ENCODE data around the gene MEIKIN. TPM values are rescaled to one million over a fixed set of nuclear protein-coding genes. Genes with fewer than 3 reads are reported as not detected.

MEIKIN gene
- total and polyA plus RNA-seq, 4 donors, result 0.42 to 0.51 TPM; not detected in 2

GRCh38 chr5:131959136-131959535 lies 13.7 kb upstream of the MEIKIN start:
- no peak for TF ChIP-seq RAD21 (IDR thresholded peaks at IDR 0.05)
- TF ChIP-seq RXRA (IDR thresholded peaks at IDR 0.05), result no peak
- no peak for TF ChIP-seq EGR1 (IDR thresholded peaks at IDR 0.05; ENCODE audit: low read depth in 2 of 2)
- no peak for TF ChIP-seq YY1 (IDR thresholded peaks at IDR 0.05)
- TF ChIP-seq, protein P1, sequence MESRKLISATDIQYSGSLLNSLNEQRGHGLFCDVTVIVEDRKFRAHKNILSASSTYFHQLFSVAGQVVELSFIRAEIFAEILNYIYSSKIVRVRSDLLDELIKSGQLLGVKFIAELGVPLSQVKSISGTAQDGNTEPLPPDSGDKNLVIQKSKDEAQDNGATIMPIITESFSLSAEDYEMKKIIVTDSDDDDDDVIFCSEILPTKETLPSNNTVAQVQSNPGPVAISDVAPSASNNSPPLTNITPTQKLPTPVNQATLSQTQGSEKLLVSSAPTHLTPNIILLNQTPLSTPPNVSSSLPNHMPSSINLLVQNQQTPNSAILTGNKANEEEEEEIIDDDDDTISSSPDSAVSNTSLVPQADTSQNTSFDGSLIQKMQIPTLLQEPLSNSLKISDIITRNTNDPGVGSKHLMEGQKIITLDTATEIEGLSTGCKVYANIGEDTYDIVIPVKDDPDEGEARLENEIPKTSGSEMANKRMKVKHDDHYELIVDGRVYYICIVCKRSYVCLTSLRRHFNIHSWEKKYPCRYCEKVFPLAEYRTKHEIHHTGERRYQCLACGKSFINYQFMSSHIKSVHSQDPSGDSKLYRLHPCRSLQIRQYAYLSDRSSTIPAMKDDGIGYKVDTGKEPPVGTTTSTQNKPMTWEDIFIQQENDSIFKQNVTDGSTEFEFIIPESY (IDR thresholded peaks at IDR 0.05), result no peak
- TF ChIP-seq GABPA (IDR thresholded peaks at IDR 0.05 in 1 of 2, conservative IDR thresholded peaks at IDR 0.05 in 1 of 2), result no peak
- no peak for TF ChIP-seq TAF1 (conservative IDR thresholded peaks at IDR 0.05)
- no peak for TF ChIP-seq FOXA1 (IDR thresholded peaks at IDR 0.05)
- TF ChIP-seq NR2F2 (IDR thresholded peaks at IDR 0.05), result no peak
- TF ChIP-seq ATF3 (IDR thresholded peaks at IDR 0.05), result no peak
- no peak for TF ChIP-seq JUND (IDR thresholded peaks at IDR 0.05)
- TF ChIP-seq, protein P2, sequence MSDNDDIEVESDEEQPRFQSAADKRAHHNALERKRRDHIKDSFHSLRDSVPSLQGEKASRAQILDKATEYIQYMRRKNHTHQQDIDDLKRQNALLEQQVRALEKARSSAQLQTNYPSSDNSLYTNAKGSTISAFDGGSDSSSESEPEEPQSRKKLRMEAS (IDR thresholded peaks at IDR 0.05), result no peak
- TF ChIP-seq SP1 (IDR thresholded peaks at IDR 0.05), result no peak
- no peak for TF ChIP-seq FOXA2 (IDR thresholded peaks at IDR 0.05)
- TF ChIP-seq HNF4A (conservative IDR thresholded peaks at IDR 0.05), result no peak
- TF ChIP-seq HNF4G (IDR thresholded peaks at IDR 0.05), result no peak
- no peak for TF ChIP-seq REST (IDR thresholded peaks at IDR 0.05)
- 93% methylated on average over 5 of the region's 5 CpGs for WGBS

DNA sequence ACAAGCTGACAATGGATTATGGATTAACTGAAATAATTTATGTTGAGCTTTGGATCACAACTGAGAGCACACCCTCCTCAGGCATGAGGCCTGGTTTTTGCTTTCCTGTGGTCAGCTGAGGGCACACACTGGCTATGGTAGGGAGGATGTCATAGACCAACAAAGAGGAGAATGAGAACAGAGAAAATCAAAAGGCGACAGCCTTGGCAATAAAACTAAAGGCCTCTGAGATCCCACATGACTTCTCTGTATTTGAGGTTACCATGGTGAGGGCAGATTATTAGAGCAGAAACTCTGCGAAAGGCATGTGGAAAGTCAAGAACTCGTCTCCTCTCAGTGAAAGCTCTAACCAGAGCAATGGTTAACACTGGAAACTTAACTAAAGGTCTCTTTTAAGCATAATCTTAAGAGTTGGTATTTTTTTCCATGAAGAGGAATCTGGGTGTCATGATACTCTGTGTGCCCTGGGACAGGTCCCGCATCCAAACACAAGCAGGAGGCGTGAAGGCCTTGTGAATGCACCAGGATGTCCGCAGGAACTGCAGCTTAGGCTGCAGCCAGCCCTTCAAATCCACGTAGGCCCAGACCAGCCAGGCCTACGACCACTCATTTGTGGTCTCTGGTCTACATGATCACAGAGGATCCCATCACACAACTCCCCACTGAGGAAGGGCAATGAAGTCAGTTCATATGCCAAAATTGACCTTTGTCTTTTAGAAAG lies 12.4 kb upstream of the MEIKIN start:
- no peak for TF ChIP-seq EGR1 (IDR thresholded peaks at IDR 0.05; ENCODE audit: low read depth in 2 of 2)
- no peak for TF ChIP-seq RAD21 (IDR thresholded peaks at IDR 0.05)
- no peak for TF ChIP-seq ATF3 (IDR thresholded peaks at IDR 0.05)
- TF ChIP-seq TAF1 (conservative IDR thresholded peaks at IDR 0.05), result no peak
- no peak for TF ChIP-seq YY1 (IDR thresholded peaks at IDR 0.05)
- no peak for TF ChIP-seq HNF4A (conservative IDR thresholded peaks at IDR 0.05)
- H3K4me3 ChIP-seq (ENCODE audit: low read depth in 1 of 3, low read length in 3 of 3), result no peak overlapping the region
- no peaks in the 10 kb centered on the region for H3K9me3 ChIP-seq (ENCODE audit: control insufficient read depth in 4 of 4, low read length in 3 of 4)
- no peak for DNase-seq (ENCODE audit: low spot score)
- H3K27ac ChIP-seq (ENCODE audit: low read depth in 1 of 2, low read length in 2 of 2), result no peak overlapping the region
- no peaks in the 10 kb centered on the region for H3K36me3 ChIP-seq (ENCODE audit: control insufficient read depth in 4 of 4, insufficient read depth in 3 of 4, low read depth in 1 of 4, low read length in 3 of 4)
- no peaks in the 10 kb centered on the region for H3K4me1 ChIP-seq (ENCODE audit: control insufficient read depth in 4 of 4, insufficient read depth in 4 of 4, low read length in 3 of 4)
- H3K9ac ChIP-seq (ENCODE audit: low read depth in 1 of 2, low read length in 2 of 2), result no peak overlapping the region
- WGBS, result 94% methylated on average over 8 of the region's 8 CpGs
- H3K27me3 ChIP-seq (ENCODE audit: control insufficient read depth in 4 of 4, insufficient read depth in 4 of 4, low read length in 3 of 4), result no peaks in the 10 kb centered on the region

More at GRCh38 chr5:131959136-131959535, 13.7 kb upstream of the MEIKIN start:
- Histone ChIP-seq H3K27me3 (ENCODE audit: control insufficient read depth in 4 of 4, insufficient read depth in 4 of 4, low read length in 3 of 4) (no peaks in the 10 kb centered on the region), H3K36me3 (ENCODE audit: control insufficient read depth in 4 of 4, insufficient read depth in 3 of 4, low read depth in 1 of 4, low read length in 3 of 4) (no peaks in the 10 kb centered on the region), H3K9me3 (ENCODE audit: control insufficient read depth in 4 of 4, low read length in 3 of 4) (no peaks in the 10 kb centered on the region), H3K4me3 (ENCODE audit: low read depth in 1 of 3, low read length in 3 of 3) (no peak overlapping the region), H3K9ac (ENCODE audit: low read depth in 1 of 2, low read length in 2 of 2) (no peak overlapping the region), H3K27ac (ENCODE audit: low read depth in 1 of 2, low read length in 2 of 2) (no peak overlapping the region), H3K4me1 (ENCODE audit: control insufficient read depth in 4 of 4, insufficient read depth in 4 of 4, low read length in 3 of 4) (no peaks in the 10 kb centered on the region)
- DNase-seq (ENCODE audit: low spot score), result no peak
